Mesendoderm (in vitro differentiated cells): ENCODE data around the gene NMU.

Experiments
- DNase-seq: peaks from one replicate; pipeline ENCODE4 v3.0.0; 2013
- H2AK5ac ChIP-seq: 2 replicates; pipeline ENCODE4 v1.6.1; 2013; ENCODE audit warnings: low read length, inconsistent platforms
- H2BK120ac ChIP-seq: 2 replicates; pipeline ENCODE4 v1.6.1; 2013; ENCODE audit warnings: low read depth, mild to moderate bottlenecking, low read length, moderate library complexity, mixed read lengths
- H2BK15ac ChIP-seq: replicated peaks from 2 replicates; pipeline ENCODE4 v1.6.1; 2013; ENCODE audit warnings: low read depth, mild to moderate bottlenecking, moderate library complexity
- H2BK5ac ChIP-seq: 2 replicates; pipeline ENCODE4 v1.6.1; 2013; ENCODE audit warnings: low read length, inconsistent platforms
- H3K18ac ChIP-seq: 2 replicates; pipeline ENCODE4 v1.6.1; 2013; ENCODE audit warnings: mild to moderate bottlenecking, low read length, mixed read lengths
- H3K23ac ChIP-seq: one replicate; pipeline ENCODE4 v1.6.1; 2013; ENCODE audit warnings: low read length
- H3K27ac ChIP-seq: 2 replicates; pipeline ENCODE4 v1.5.1; 2013; ENCODE audit warnings: low read depth, mild to moderate bottlenecking, inconsistent platforms, low read length, moderate library complexity
- H3K27me3 ChIP-seq: 2 replicates; pipeline ENCODE4 v1.6.1; 2013; ENCODE audit warnings: low read length, control low read depth, mild to moderate bottlenecking, inconsistent platforms; ENCODE audit not compliant: insufficient read depth, poor library complexity
- H3K36me3 ChIP-seq: 2 replicates; pipeline ENCODE4 v1.6.1; 2013; ENCODE audit warnings: low read length, inconsistent platforms; ENCODE audit not compliant: control insufficient read depth, insufficient read depth
- H3K4ac ChIP-seq: one replicate; pipeline ENCODE4 v1.6.1; 2013; ENCODE audit warnings: low read depth, mild to moderate bottlenecking, low read length, moderate library complexity
- H3K4me1 ChIP-seq: 2 replicates; pipeline ENCODE4 v1.6.1; 2013; ENCODE audit warnings: low read depth, low read length, inconsistent platforms; ENCODE audit not compliant: control insufficient read depth
- H3K4me2 ChIP-seq: 2 replicates; pipeline ENCODE4 v1.6.1; 2013; ENCODE audit warnings: low read length
- H3K4me3 ChIP-seq: 2 replicates; pipeline ENCODE4 v1.5.1; 2013; ENCODE audit warnings: mild to moderate bottlenecking, low read length
- H3K56ac ChIP-seq: one replicate; pipeline ENCODE4 v1.6.1; 2013; ENCODE audit warnings: low read length
- H3K79me1 ChIP-seq: 2 replicates; pipeline ENCODE4 v1.6.1; 2013; ENCODE audit warnings: low read length, inconsistent platforms
- H3K79me2 ChIP-seq: 2 replicates; pipeline ENCODE4 v1.6.1; 2013; ENCODE audit warnings: mild to moderate bottlenecking, low read length; ENCODE audit not compliant: control insufficient read depth, insufficient read depth
- H3K9ac ChIP-seq: 2 replicates; pipeline ENCODE4 v1.6.1; 2013; ENCODE audit warnings: low read length, inconsistent platforms
- H4K5ac ChIP-seq: one replicate; pipeline ENCODE4 v1.6.1; 2013; ENCODE audit warnings: low read length
- H4K8ac ChIP-seq: one replicate; pipeline ENCODE4 v1.6.1; 2013; ENCODE audit warnings: low read depth, mild to moderate bottlenecking, control low read depth, low read length, moderate library complexity
- WGBS: extraction: QIAGEN DNeasy Blood & Tissue Kit; methylation state at CpG from one replicate; pipeline ENCODE4 v1.1.7; 2013; ENCODE audit warnings: low lambda C conversion rate, missing lambda C conversion rate; ENCODE audit not compliant: insufficient coverage; ENCODE audit errors: extremely low coverage; 5-methylcytosine and 5-hydroxymethylcytosine counted together

The NMU gene

GRCh38 chr4:55611358-55612059, 24.6 kb downstream of the NMU start:
- H4K8ac ChIP-seq: no peak overlapping the region
- no peak overlapping the region for H3K4ac ChIP-seq
- H3K9ac ChIP-seq: no peak overlapping the region
- H3K4me1 ChIP-seq: no peaks in the 10 kb centered on the region
- DNase-seq: no peak
- no CpG with 5 or more reads among the region's 3 CpGs for WGBS
- H3K4me3 ChIP-seq: no peak overlapping the region
- no peak overlapping the region for H2BK120ac ChIP-seq
- no peak overlapping the region for H2BK5ac ChIP-seq
- no peaks in the 10 kb centered on the region for H3K36me3 ChIP-seq
- H3K27me3 ChIP-seq: no peaks in the 10 kb centered on the region
- H3K4me2 ChIP-seq: no peak overlapping the region
- no peak overlapping the region for H2BK15ac ChIP-seq
- no peak overlapping the region for H2AK5ac ChIP-seq
- H3K18ac ChIP-seq: no peak overlapping the region
- no peaks in the 10 kb centered on the region for H3K79me1 ChIP-seq
- H3K27ac ChIP-seq: no peak overlapping the region
- no peaks in the 10 kb centered on the region for H3K79me2 ChIP-seq
- no peak overlapping the region for H4K5ac ChIP-seq
- no peak overlapping the region for H3K23ac ChIP-seq
- no peak overlapping the region for H3K56ac ChIP-seq

GRCh38 chr4:55610381-55610780, 25.7 kb downstream of the NMU start:
- no peak overlapping the region for H3K4me2 ChIP-seq

GRCh38 chr4:55609393-55609866, 26.7 kb downstream of the NMU start:
- DNase-seq: no peak
- Histone ChIP-seq H3K23ac (no peak overlapping the region), H3K27ac (no peak overlapping the region), H3K56ac (no peak overlapping the region), H3K4me1 (no peaks in the 10 kb centered on the region), H2AK5ac (no peak overlapping the region), H2BK120ac (no peak overlapping the region), H2BK15ac (no peak overlapping the region), H3K18ac (no peak overlapping the region), H3K4me2 (no peak overlapping the region), H2BK5ac (no peak overlapping the region), H3K4me3 (no peak overlapping the region), H4K8ac (no peak overlapping the region), H3K79me2 (no peaks in the 10 kb centered on the region), H3K4ac (no peak overlapping the region), H3K9ac (no peak overlapping the region), H3K36me3 (no peaks in the 10 kb centered on the region), H3K79me1 (no peaks in the 10 kb centered on the region), H3K27me3 (no peaks in the 10 kb centered on the region), H4K5ac (no peak overlapping the region)
- no CpG with 5 or more reads among the region's 6 CpGs for WGBS

More at GRCh38 chr4:55610381-55610780, 25.7 kb downstream of the NMU start:
- H3K4me3 ChIP-seq: no peak overlapping the region
- H3K18ac ChIP-seq: no peak overlapping the region
- H3K56ac ChIP-seq: no peak overlapping the region
- no peak for DNase-seq
- H3K36me3 ChIP-seq: no peaks in the 10 kb centered on the region
- H2AK5ac ChIP-seq: no peak overlapping the region
- no peak overlapping the region for H4K8ac ChIP-seq
- no peak overlapping the region for H2BK15ac ChIP-seq
- no peak overlapping the region for H3K4ac ChIP-seq
- no peak overlapping the region for H3K23ac ChIP-seq
- H4K5ac ChIP-seq: no peak overlapping the region
- no peak overlapping the region for H3K27ac ChIP-seq
- H3K27me3 ChIP-seq: no peaks in the 10 kb centered on the region
- H3K4me1 ChIP-seq: no peaks in the 10 kb centered on the region
- H2BK5ac ChIP-seq: no peak overlapping the region
- H3K79me2 ChIP-seq: no peaks in the 10 kb centered on the region
- WGBS: no CpG with 5 or more reads among the region's 2 CpGs
- H3K9ac ChIP-seq: no peak overlapping the region
- no peaks in the 10 kb centered on the region for H3K79me1 ChIP-seq
- no peak overlapping the region for H2BK120ac ChIP-seq

- Histone ChIP-seq H3K4me2 (no peak overlapping the region), H2BK5ac (no peak overlapping the region), H3K56ac (no peak overlapping the region), H3K23ac (no peak overlapping the region), H4K8ac (no peak overlapping the region), H3K79me1 (no peaks in the 10 kb centered on the region), H2BK120ac (no peak overlapping the region), H4K5ac (no peak overlapping the region), H3K27ac (no peak overlapping the region), H3K4ac (no peak overlapping the region), H3K79me2 (no peaks in the 10 kb centered on the region), H3K9ac (no peak overlapping the region), H3K4me3 (no peak overlapping the region), H3K18ac (no peak overlapping the region), H3K4me1 (no peaks in the 10 kb centered on the region), H3K27me3 (no peaks in the 10 kb centered on the region), H2BK15ac (no peak overlapping the region), H2AK5ac (no peak overlapping the region), H3K36me3 (no peaks in the 10 kb centered on the region)
- DNase-seq: no peak
- WGBS: no CpG with 5 or more reads among the region's 1 CpG
Measured at GRCh38 chr4:55608591-55608990, 27.5 kb downstream of the NMU start.

GRCh38 chr4:55604996-55605395, 31.1 kb downstream of the NMU start:
- Histone ChIP-seq H2BK15ac (no peak overlapping the region), H2AK5ac (no peak overlapping the region), H3K4me3 (no peak overlapping the region), H3K27me3 (no peaks in the 10 kb centered on the region), H3K56ac (no peak overlapping the region), H4K8ac (no peak overlapping the region), H3K18ac (no peak overlapping the region), H2BK120ac (no peak overlapping the region), H3K36me3 (no peaks in the 10 kb centered on the region), H3K79me1 (no peaks in the 10 kb centered on the region), H3K27ac (no peak overlapping the region), H3K79me2 (no peaks in the 10 kb centered on the region), H2BK5ac (no peak overlapping the region), H3K4me2 (no peak overlapping the region), H4K5ac (no peak overlapping the region), H3K23ac (no peak overlapping the region), H3K4ac (no peak overlapping the region), H3K4me1 (no peaks in the 10 kb centered on the region), H3K9ac (no peak overlapping the region)
- DNase-seq: no peak
- no CpG with 5 or more reads among the region's 7 CpGs for WGBS

GRCh38 chr4:55600640-55601039, 35.5 kb downstream of the NMU start:
- H3K56ac ChIP-seq: no peak overlapping the region
- H3K4me2 ChIP-seq: no peak overlapping the region
- DNase-seq: no peak
- no peak overlapping the region for H2AK5ac ChIP-seq
- no peak overlapping the region for H3K27ac ChIP-seq
- H4K8ac ChIP-seq: no peak overlapping the region
- H2BK5ac ChIP-seq: no peak overlapping the region
- H4K5ac ChIP-seq: no peak overlapping the region
- no peaks in the 10 kb centered on the region for H3K36me3 ChIP-seq
- H3K4ac ChIP-seq: no peak overlapping the region
- H3K4me1 ChIP-seq: no peaks in the 10 kb centered on the region
- H3K9ac ChIP-seq: no peak overlapping the region
- no peak overlapping the region for H3K18ac ChIP-seq
- no peak overlapping the region for H3K23ac ChIP-seq
- H3K79me2 ChIP-seq: no peaks in the 10 kb centered on the region
- H3K27me3 ChIP-seq: no peaks in the 10 kb centered on the region
- H2BK15ac ChIP-seq: no peak overlapping the region
- no peaks in the 10 kb centered on the region for H3K79me1 ChIP-seq
- no peak overlapping the region for H3K4me3 ChIP-seq
- H2BK120ac ChIP-seq: no peak overlapping the region
